ENCODE results near the gene LIX1.

- TF ChIP-seq POLR2A (IDR thresholded peaks at IDR 0.05) (no peak), CTCF (IDR thresholded peaks at IDR 0.05) (no peak)
These were observed 36.8 kb downstream of the LIX1 start for GRCh38 chr5:97105501-97106215.
